HG02981 (cell line): ENCODE data around the gene R3HDM4.
A peak's percentile ranks its signal among the peaks of the same experiment; 100 is the strongest.

Source experiments
- ATAC-seq: cut with Tn5 transposase; IDR thresholded peaks from one replicate; pipeline ENCODE4 v1.9.1; 2021; ENCODE audit warnings: mild to moderate bottlenecking, moderate library complexity; ENCODE audit not compliant: unreplicated experiment

R3HDM4 gene

DNA sequence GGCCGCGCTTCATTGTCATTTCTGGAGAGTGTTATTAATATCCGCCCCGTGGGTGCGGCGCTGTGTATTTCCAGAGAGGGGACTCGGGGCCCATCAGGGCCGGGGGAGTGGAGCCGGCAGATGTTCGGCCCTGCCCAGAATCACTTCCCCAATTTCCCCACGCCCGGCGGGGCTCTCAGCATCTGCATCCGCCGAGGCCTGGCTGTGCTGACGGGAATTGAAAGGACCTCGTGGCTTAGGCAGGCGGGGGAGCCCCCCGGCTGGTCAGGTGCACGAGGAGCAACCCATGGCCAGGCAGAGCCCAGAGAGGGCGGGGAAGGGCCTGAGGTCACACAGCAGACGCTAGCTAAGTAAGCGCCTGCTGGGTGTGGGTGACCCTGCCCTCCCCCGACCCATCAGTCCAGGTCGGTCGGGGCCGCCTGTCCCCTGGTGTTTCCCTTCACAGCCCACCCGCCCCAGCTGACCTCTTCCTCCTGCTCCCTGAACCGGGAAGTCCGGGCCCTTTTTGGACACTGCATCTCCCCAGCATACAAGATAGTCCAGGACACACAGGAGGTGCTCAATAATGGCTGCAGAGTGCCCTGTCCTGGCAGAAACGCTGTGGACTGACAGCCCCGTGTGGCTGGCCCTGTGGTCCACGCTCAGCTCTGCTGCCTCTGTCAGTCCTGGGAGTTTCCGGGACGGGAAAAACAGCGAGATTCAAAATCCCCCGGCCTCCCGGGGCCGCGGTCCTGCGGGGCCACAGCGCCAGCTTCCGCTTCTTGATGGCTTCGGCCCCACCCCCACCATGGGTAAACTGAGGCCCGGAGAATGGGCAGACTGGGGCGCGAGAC is 34.9 kb upstream of the R3HDM4 start:
- peak; percentile 62 for ATAC-seq

DNA sequence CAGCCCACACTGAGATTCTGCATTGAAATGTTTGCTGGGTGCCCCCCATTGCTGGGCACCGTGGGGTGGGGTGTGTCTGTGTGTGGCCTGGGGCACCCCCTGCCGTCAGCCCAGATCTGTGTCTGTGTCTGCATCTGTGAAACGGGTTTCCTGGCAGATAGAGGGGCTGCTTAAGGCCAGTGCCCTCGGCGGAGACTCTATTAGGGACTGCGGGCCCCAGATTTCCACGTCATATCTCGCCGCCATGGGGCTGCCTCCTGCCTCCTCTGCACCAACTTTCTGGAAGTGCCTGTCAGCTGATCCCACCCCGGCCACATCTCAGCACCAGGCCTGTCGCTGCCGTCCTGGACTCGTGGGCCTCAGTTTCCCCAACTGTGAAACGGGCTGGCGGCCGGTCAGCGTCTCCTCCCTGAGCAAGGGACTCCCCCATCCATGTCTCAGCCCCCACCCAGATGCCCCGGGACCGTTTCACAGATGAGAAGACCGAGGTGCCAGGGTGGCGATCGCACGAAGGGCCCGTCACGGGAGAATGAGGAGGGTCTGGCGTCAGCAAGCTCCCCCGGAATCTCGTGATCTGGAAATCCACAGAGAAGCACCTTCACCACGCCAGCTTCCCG is 34.2 kb upstream of the R3HDM4 start:
- no peak for ATAC-seq

DNA sequence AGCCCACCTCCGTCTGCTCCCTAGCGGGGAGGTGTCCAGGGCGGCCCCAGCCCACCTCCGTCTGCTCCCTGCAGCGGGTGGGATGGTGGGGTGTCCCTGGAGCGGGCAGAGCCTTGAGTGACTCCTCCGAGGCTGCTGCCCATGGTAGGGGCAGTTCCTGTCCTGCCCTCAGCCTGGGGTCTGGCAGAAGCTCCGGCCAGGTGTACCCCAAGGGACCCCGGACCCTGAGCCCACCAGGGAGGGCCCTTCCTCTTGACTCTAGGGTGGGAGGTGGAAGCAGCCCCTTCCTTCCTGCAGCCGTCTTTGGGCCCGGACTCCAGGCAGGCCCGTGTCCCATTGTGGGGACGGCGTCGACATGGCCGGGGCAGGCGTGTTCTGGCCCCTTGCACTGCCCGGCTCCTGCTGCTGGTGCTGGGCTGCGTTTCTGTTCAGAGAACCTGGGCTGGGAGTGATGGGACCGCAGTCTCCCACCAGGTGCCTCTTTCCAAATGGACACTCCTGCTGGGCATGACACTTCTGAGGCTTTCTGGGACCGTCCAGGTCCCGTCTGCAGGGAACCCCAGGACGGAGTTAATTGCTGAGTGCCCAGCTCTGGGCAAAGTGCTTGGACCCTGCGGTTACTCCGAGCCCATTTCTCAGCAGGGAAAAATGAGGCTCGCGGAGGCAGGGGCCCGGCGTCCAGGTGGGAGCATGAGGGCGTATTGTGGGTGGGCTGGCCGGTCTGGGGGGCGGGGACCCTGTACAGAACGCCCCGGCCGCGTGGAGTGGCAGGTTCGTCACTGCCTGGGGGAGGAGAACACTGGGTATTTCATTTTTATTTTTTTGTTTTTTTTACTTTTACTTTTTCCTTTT is 32.6 kb upstream of the R3HDM4 start:
- ATAC-seq: no peak

DNA sequence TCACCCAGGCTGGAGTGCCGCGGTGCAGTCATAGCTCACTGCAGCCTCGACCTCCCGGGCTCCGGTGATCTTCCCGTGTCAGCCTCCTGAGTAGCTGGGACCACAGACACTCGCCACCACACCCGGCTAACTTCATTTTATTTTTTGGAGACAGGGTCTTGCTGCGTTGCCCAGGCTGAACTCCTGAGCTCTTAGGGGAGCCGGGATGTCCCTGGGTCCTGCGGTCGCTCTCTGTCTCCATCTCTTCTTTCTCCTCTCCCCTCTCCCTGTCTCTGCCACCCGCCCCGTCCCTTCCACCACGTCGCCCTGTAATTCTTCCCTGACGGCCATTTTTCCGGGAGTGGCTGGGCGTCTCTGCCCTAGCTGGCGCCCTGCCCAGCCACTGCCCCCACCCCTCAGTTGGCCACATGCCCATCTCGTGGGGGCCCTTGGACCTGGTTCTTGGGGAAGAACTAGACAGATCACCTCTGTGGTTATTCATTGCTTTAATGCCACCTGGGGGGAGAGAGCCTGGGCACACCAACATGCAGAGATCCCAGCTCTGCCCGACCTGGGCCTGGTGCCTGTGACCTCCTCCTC is 31.7 kb upstream of the R3HDM4 start:
- ATAC-seq: no peak

DNA sequence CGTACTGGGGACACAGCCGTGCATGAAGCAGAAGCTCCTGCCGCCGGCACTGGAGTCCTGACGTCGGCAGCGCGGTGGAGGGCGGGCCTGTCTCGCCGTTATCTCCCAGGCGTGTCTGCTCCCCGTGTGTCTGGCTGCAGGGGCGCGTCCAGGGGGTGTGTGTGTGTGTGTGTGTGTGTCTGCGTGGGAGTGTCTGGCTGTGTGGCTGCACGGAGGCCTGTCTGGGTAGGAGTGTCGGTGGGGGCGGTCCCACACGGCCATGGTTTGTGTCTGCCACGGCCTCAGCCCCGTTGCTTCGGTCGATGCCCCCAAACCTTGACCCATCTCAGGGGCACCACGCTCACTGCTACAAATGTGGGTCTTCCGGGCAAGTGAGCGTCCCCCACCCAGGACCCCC is 31.1 kb upstream of the R3HDM4 start:
- ATAC-seq: no peak

DNA sequence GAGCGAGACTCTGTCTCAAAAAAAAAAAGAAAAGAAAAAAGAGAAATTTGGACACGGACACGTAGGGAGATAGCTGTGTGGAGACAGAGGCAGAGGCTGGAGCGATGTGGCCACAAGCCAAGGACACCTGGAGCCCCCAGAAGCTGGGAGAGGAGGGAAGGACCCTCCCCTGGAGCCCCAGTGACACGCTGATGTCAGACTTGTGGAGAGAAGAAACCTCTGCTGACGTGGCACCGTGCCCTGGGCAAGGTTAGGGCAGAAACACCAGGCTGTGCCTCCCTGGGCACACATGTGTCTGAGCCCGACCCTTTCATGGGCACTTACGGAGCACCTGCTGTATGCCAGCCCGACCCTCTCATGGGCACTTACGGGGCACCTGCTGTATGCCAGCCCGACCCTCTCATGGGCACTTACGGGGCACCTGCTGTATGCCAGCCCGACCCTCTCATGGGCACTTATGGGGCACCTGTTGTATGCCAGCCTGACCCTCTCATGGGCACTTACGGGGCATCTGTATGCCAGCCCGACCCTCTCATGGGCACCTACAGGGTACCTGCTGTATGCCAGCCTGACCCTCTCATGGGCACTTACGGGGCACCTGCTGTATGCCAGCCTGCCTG is 30.6 kb upstream of the R3HDM4 start:
- no peak for ATAC-seq

DNA sequence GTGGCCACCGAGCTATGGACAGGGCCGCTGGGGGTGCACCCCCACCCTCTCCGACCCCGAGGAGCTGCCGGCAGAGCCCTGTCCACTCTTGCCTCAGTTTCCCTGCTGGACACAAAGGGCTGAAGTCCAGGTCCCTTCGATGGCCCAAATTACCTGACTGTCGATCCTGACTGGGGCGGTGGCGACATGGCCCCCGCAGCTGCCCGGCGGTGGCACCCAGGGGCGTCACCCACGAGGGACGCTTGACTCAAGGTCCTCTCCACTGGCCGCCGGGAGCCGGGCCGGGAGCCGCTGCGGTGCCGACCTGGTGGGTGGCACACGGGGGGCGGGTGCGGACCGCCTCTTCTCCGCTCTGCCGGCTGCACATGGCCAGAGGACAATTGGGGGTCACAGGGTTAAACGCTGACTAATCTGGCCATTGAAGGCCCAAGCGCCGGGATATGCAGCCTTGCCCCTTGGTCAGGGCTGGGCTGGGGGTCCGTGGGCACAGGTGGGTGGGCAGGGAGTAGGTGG is 29.2 kb upstream of the R3HDM4 start:
- no peak for ATAC-seq

DNA sequence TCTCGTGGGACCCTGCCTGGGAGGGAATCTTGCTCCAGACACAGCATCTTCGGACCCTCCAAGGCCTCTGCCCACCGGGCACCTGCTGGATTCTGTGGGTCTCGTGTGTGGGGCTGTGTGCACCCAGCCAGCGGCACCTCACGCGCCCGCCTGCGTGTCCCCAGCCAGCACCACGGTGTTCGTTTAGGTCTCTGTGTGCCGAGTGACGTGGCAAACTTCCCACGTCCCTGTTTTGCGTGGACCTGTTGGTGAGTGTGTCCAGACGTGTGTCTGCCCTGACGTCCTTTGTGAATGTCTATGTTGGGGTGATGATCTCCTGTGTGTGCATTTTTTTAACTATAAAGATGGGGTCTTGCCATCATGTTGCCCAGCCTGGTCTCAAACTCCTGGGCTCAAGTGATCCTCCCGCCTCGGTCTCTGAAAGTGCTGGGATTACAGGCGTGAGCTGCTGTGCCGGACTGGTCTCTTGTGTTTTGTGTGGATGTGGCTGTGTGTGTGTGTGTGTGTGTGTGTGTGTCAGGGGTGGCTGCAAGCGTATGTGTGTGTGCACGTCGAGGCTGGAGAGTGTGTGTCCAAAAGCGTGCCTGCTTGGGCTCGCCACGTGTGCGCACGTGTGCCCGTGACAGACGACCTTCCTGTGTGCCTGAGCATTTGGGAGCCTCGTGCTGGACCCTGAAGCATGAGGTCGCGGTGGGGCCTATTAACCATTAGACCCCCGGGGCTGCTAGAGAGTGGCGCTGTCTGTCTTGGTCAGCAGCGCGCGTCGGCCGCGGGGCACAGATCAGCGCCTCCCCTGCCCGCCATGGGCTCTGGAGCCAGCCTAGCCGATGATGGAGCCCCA is 28.5 kb upstream of the R3HDM4 start:
- no peak for ATAC-seq

DNA sequence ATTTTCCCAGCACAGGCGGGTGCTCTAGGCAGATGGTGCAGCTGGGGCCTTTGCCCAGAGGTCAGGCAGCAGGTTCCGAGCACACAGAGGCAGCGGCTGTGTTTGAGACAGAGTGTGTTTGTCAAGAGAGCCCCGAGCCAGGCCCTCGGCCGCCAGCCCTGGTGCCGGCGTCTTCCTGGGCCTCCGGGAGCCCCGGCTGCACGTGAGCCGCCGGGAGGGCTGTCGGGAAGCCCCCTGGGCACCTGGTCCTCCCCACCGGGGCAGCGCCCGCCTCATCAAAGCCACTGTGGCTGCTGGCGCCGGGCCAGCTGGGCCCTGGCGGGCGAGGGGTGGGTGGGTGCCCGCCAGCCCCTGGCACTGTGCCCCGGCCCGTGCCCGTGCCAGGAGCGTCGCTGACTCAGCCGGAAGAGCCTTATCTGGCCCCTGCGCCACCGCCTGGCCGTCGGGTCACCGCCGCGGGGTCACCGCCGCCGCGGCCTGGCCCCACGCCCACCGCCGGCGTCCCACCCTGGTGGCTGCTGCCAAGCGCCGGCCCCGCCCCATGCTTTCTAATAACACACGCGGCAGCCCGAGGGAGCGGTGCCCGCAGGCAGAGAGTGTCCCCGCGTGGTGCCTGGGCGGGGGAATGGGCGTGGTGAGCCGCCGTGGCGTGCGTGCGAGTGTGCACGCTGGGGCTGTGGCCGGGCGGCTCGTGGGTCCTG is 27.7 kb upstream of the R3HDM4 start:
- ATAC-seq: peak; percentile 55

DNA sequence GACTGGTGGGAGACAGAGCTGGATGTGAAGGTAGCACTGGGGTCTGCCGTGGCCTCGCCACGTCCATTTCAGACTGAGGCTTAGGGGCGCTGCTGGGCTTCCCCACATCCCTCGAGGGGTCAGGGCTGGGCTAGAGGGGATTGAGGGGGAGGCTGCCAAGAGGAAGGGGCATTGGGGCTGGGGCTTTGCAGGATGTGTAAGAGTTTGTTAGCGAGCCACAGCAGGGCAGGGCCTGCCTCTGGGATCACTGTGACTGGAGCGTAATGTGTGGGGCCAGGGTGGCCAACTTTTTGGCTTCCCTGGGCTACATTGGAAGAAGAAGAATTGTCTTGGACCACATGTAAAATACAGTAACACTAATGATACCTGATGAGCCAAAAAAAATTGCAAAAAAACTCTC is 26.9 kb upstream of the R3HDM4 start:
- ATAC-seq: no peak

DNA sequence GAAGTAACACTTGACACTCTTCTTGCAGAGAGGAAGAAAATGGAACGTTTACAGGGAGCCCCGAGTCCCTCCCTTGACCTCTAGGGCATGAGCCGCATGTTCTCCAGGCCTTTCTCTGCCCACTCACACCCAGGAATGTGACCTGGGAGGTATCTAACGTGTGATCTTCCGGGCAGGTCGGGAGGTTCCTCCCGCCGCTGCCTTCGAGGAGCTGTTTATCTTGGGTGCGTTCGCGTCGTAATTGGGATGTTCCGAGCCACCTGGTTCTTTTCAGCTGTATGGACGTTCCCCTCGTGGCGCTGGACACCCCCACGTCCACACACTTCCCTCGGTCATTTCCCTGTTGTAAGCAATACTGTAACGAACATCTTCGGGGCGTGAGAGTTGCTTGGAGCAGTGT is 26.4 kb upstream of the R3HDM4 start:
- ATAC-seq: no peak

DNA sequence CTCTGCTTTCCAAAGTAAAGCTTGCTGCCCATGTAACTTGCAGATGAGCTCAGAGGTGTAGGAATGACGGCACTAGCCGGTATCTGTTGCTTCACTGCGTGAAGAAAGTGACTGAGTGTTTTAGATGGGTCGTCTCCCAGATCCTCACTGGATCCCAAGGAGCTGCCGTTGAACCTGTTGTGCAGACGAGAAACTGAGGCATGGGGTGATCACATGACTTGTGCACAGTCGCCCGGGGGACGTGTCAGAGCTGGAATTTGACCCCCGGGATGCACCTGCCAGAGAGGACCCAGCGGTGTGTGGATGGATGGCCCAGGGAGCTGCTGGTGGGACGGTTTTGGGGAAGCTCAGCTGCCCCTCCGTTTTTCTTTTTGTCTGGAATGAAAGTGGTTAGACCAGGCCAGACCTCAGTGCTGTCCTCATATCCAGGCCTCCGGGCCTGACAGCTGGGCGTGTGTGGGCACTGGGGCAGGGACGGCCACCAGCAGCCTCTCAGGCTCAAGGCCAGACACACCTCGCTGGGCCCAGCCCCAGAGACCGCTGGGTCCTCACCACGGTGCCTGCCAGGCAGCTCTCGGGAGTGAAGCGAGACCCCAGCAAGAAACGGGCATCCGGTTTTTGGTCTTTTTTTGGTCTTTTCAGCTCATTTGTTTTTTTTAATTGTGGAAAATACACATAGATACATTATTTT is 25.4 kb upstream of the R3HDM4 start:
- no peak for ATAC-seq

DNA sequence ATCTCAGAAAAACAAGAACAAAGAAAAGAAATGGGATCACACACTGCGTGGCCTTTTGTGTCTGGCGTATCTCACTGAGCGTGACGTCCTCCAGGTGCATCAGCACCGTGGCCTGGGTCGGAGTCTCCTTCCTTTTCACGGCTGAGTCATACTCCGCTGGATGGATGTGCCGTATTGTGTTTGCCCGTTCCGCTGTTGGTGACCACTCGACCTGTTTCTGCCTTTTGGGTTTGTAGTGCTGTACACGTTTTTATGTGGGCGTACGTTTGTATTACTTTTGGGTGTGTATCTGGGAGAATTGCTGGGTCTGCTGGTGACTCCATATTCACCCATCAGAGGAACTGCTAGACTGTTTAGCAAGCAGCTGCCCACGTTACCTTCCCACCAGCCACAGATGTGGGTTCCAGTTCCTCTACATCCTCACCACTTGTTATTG is 24.3 kb upstream of the R3HDM4 start:
- ATAC-seq: no peak

DNA sequence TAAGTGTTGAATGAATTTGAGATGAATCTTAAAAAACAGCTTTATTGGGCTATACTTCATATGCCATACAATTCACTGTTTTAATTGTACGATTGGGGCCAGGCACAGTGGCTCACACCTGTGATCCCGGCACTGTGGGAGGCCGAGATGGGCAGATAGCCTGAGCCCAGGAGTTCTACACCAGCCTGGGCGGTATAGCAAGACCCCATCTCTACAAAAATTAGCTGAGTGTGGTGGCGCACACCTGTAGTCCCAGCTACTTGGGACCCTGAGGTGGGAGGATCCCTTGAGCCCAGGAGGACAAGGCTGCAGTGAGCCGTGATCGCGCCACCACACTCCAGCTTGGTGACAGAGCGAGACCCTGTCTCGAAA is 23.1 kb upstream of the R3HDM4 start:
- no peak for ATAC-seq

DNA sequence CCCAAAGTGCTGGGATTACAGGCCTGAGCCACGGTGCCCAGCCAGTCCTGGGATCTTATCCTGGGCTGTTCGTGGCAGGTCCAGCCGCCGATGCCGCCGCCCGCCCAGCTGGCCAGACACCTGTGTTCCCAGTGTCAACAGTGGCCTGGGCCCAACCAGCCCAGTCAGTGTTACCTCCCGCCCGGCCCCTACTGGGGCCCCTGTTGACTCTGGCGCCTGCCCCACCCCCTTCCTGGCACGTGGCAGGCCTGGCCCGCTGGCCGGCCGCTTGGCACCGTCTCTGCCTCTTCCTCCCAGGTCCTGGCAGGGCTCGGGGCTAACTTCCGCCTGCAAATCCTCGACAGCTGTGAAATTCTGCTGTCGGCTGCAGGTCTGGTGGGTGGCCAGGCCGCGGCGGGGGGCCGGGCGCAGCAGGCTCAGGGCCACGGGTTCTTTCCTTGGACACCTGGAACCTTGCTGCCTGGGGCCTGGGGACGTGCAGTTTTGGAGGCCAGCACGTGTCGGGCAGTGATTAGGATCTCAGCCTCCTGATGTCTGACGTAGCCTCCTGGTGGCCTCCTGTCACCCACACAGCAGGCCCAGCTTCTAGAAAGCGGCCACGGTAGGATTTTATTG is 22.0 kb upstream of the R3HDM4 start:
- no peak for ATAC-seq

DNA sequence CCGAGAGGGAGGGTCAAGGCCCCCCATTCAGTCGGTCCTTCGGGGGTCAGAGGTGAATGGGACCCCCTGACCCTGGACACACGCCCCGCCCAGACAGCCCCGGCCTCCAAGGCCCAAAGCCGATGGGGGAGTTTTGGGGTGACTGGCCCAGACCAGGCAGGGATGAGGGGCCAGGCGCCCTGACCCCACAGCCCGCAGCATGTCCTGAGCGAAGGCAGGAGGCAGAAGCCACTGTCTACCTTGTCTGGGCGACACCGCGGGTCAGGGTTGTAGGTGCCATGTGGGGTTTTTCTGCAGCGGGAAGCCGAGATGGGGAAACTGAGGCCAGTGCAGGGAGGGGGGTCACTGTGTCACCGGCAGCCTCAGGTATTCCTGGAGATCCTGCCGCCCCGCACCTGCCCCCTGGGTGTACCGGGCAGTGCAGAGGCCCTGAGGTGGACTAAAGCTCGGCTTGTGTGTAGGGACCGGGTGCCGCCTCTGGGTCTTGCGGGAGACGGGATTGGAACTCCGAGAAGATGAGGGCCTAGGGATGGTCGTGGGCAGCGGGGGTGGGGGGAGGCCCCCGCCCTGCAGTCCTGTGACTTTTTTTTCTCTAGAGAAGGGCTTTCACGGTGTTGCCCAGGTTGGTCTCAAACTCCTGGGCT is 21.3 kb upstream of the R3HDM4 start:
- no peak for ATAC-seq

DNA sequence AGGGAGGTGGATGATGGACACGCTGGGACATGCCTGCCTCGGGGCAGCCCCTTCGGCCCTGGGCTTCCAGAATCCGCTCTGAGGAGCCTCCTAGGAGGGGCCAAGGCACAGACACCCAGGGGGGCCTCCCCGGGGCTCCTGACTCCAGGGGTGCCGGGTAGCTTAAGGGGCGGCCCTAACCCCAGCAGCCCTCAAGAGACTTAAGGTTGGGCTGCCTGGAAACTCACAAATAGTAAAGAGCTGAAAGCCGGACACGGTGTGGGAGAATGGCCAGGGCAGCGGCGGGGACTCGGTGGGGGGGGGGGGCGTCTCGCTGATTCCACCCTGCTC is 20.5 kb upstream of the R3HDM4 start:
- ATAC-seq: no peak
